ENCODE results near the gene MR1. TPM values are rescaled to one million over a fixed set of nuclear protein-coding genes. Genes with fewer than 3 reads are reported as not detected.

The MR1 gene
- total and polyA plus RNA-seq, 9 of the 15 experiments (the other 6 are each of a cell fraction or from before 2014, with no cell fraction given), result 9.7 to 21.7 (median 15.6) TPM

- TF ChIP-seq TFAM (CRISPR knock-in tag; conservative IDR thresholded peaks at IDR 0.05) (no peak), HDAC2 (IDR thresholded peaks at IDR 0.05) (no peak), PPARD (CRISPR knock-in tag; IDR thresholded peaks at IDR 0.05) (no peak), PHF21A (IDR thresholded peaks at IDR 0.05; ENCODE audit: borderline replicate concordance, low read depth) (no peak), PML (IDR thresholded peaks at IDR 0.05; ENCODE audit: low read length) (no peak), ZNF239 (CRISPR knock-in tag; IDR thresholded peaks at IDR 0.05) (no peak), THRA (IDR thresholded peaks at IDR 0.05) (no peak), TARDBP (IDR thresholded peaks at IDR 0.05) (no peak), ZBTB2 (IDR thresholded peaks at IDR 0.05) (no peak), ZNF184 (CRISPR knock-in tag; IDR thresholded peaks at IDR 0.05) (no peak), ZNF263 (CRISPR knock-in tag; IDR thresholded peaks at IDR 0.05; ENCODE audit: borderline replicate concordance) (no peak)
- POLR2A ChIA-PET, result interaction anchor here (0.6 to 10.3 kb wide), 4 partner anchors 8 to 592 kb away, joined by 3 to 257 read pairs (median 4); partner anchors contain the start of gene ACBD6
- no TSS peak for BruUV-seq (replicated peaks)
- H3K27me3 ChIP-seq (ENCODE audit: control insufficient read depth in 2 of 2, insufficient read depth in 2 of 2, low read length in 2 of 2), result no peaks in the 10 kb centered on the region
- no peak for ATAC-seq
- FAIRE-seq, result no peak
- H3K36me3 ChIP-seq (ENCODE audit: control insufficient read depth, insufficient read depth, low read length), result peaks cover 32% of the 10 kb centered on the region
- no peak for DNase-seq (ENCODE audit: extremely low read depth in 1 of 4, low spot score in 3 of 4)
- H3K4me3 ChIP-seq, result no peak overlapping the region
- peaks cover 12 to 29% of the 10 kb centered on the region in 2 experiments for H3K4me1 ChIP-seq (replicated peaks in 1 of 2; ENCODE audit: control insufficient read depth in 2 of 2, insufficient read depth in 2 of 2, low read length in 2 of 2)
- H3K9me3 ChIP-seq (replicated peaks; ENCODE audit: control insufficient read depth, insufficient read depth, low read depth, low read length), result no peaks in the 10 kb centered on the region
- H2AFZ ChIP-seq (ENCODE audit: low read depth, low read length), result no peak overlapping the region
- no peak overlapping the region for H3K9ac ChIP-seq (ENCODE audit: insufficient read depth in 1 of 2, low read depth in 2 of 2, low read length in 2 of 2)
- in situ Hi-C loops (cut with MboI), result no loop called here
- WGBS (ENCODE audit: insufficient coverage, low coverage, missing lambda C conversion rate), result 81% methylated on average over 7 of the region's 7 CpGs
- H3K9me1 ChIP-seq (ENCODE audit: control insufficient read depth, insufficient read depth, low read length), result no peaks in the 10 kb centered on the region
- peaks cover 37% of the 10 kb centered on the region for H3K79me2 ChIP-seq (ENCODE audit: control insufficient read depth, insufficient read depth, low read length)
- peaks cover 34% of the 10 kb centered on the region for H4K20me1 ChIP-seq (replicated peaks; ENCODE audit: control insufficient read depth, insufficient read depth, low read length)
- H3K4me2 ChIP-seq (ENCODE audit: insufficient read depth, low read length), result no peak overlapping the region
- intact Hi-C loops (cut with micrococcal nuclease), result no loop called here
- no peak overlapping the region for H3K27ac ChIP-seq (ENCODE audit: extremely low read depth, low read depth, low read length)
- CTCF ChIA-PET (ENCODE audit: low intra/inter-chr PET ratio), result no interaction called here
Measured at GRCh38 chr1:181094416-181095212, 60.8 kb downstream of the MR1 start.
